Measurements from ENCODE around the gene LSM2.
A peak's percentile ranks its signal among the peaks of the same experiment; 100 is the strongest.

Gene LSM2

GRCh38 chr6:31791324-31792089 is 15.3 kb downstream of the LSM2 start:
- H3K36me3 ChIP-seq (ENCODE audit: low read depth) = peaks cover 65% of the 10 kb centered on the region
- ATAC-seq (ENCODE audit: low read depth) = no peak
- H3K27ac ChIP-seq (ENCODE audit: poor library complexity, severe bottlenecking) = peak overlapping the region; percentile 86

GRCh38 chr6:31785475-31785874 is 21.3 kb downstream of the LSM2 start:
- H3K9me3 ChIP-seq (ENCODE audit: severe bottlenecking) = no peaks in the 10 kb centered on the region
- no peak for DNase-seq (ENCODE audit: low spot score)
- H3K4me1 ChIP-seq (ENCODE audit: insufficient read depth, poor library complexity, severe bottlenecking) = no peaks in the 10 kb centered on the region
- H3K36me3 ChIP-seq (ENCODE audit: low read depth) = peaks cover 90% of the 10 kb centered on the region
- H3K4me3 ChIP-seq (ENCODE audit: severe bottlenecking) = no peak overlapping the region
- no peak overlapping the region for H3K27ac ChIP-seq (ENCODE audit: poor library complexity, severe bottlenecking)
- no peak for ATAC-seq (ENCODE audit: low read depth)
- no peaks in the 10 kb centered on the region for H3K27me3 ChIP-seq (ENCODE audit: insufficient read depth, poor library complexity, severe bottlenecking)
- no peak for TF ChIP-seq CTCF (IDR thresholded peaks at IDR 0.05; ENCODE audit: poor library complexity, severe bottlenecking)

More at GRCh38 chr6:31791324-31792089, 15.3 kb downstream of the LSM2 start:
- H3K4me3 ChIP-seq (ENCODE audit: severe bottlenecking) = no peak overlapping the region
- no peaks in the 10 kb centered on the region for H3K9me3 ChIP-seq (ENCODE audit: severe bottlenecking)
- peaks cover 7% of the 10 kb centered on the region for H3K4me1 ChIP-seq (ENCODE audit: insufficient read depth, poor library complexity, severe bottlenecking)
- TF ChIP-seq CTCF (IDR thresholded peaks at IDR 0.05; ENCODE audit: poor library complexity, severe bottlenecking) = peak; percentile 73
- DNase-seq (ENCODE audit: low spot score) = no peak
- no peaks in the 10 kb centered on the region for H3K27me3 ChIP-seq (ENCODE audit: insufficient read depth, poor library complexity, severe bottlenecking)

DNA sequence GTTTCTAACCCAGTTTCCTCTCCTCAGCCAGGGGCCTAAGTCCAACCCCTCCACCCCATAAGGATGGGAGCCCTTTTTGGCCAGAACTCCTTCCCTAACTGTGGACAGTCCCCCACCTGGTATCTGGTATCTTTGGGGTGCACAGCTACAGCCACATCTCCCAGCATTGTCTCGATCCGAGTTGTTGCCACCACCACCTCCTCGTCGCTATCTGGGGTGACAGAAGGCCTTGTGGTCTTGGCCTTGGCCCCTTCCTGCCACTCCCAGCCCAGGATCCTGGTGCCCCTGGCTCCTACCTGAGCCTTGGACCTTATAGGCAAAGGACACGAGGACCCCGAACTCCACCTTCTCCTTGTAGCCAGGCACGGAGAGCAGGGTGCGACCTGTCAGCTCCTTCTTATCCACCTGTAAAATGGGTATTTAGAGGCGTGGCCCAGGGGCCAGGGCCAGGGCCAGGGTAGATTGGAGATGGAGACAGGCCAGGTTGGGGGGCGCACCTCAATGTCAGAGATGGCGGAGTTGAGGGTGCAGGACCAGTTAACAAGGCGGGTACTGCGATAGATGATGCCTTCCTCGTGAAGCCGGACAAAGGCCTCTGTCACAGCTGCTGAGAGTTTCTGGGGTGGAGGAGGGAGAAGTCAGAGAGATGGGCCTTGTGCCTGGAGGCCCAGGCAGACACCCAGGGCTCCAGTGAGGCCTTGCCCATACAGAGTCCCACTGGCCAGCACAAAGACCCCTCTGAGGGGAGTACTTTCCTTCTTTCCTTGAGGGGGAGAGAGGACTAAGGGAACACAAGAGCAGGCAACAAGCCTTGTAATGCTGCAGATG is 22.5 kb downstream of the LSM2 start:
- Histone ChIP-seq H3K4me1 (ENCODE audit: insufficient read depth, poor library complexity, severe bottlenecking) (no peaks in the 10 kb centered on the region), H3K27ac (ENCODE audit: poor library complexity, severe bottlenecking) (no peak overlapping the region), H3K27me3 (ENCODE audit: insufficient read depth, poor library complexity, severe bottlenecking) (no peaks in the 10 kb centered on the region), H3K9me3 (ENCODE audit: severe bottlenecking) (no peaks in the 10 kb centered on the region), H3K4me3 (ENCODE audit: severe bottlenecking) (no peak overlapping the region), H3K36me3 (ENCODE audit: low read depth) (peaks cover 86% of the 10 kb centered on the region)
- DNase-seq (ENCODE audit: low spot score) = no peak
- no peak for TF ChIP-seq CTCF (IDR thresholded peaks at IDR 0.05; ENCODE audit: poor library complexity, severe bottlenecking)
- no peak for ATAC-seq (ENCODE audit: low read depth)

GRCh38 chr6:31782126-31782855 is 24.5 kb downstream of the LSM2 start:
- Histone ChIP-seq H3K36me3 (ENCODE audit: low read depth) (peaks cover 72% of the 10 kb centered on the region), H3K27ac (ENCODE audit: poor library complexity, severe bottlenecking) (no peak overlapping the region), H3K27me3 (ENCODE audit: insufficient read depth, poor library complexity, severe bottlenecking) (no peaks in the 10 kb centered on the region), H3K4me3 (ENCODE audit: severe bottlenecking) (no peak overlapping the region), H3K4me1 (ENCODE audit: insufficient read depth, poor library complexity, severe bottlenecking) (peaks cover under 1% of the 10 kb centered on the region), H3K9me3 (ENCODE audit: severe bottlenecking) (no peaks in the 10 kb centered on the region)
- no peak for TF ChIP-seq CTCF (IDR thresholded peaks at IDR 0.05; ENCODE audit: poor library complexity, severe bottlenecking)
- ATAC-seq (ENCODE audit: low read depth) (no peak), DNase-seq (ENCODE audit: low spot score) (no peak)

Data from RWPE2 (cell line).